HepG2 (cell line): Measurements from ENCODE around the gene CENPB. TPM values are rescaled to one million over a fixed set of nuclear protein-coding genes. Genes with fewer than 3 reads are reported as not detected.

Experiments used
- ADNP ChIP-seq: sonication (generic); formaldehyde crosslinking; IDR thresholded peaks from 2 replicates; pipeline ENCODE4 v1.4.0; 2020; ENCODE audit warnings: missing genetic modification reagents
- ATF7 ChIP-seq, 2 experiments: fragments of 450-650 bp in 1 of 2; sonication (generic) in 1 of 2; formaldehyde crosslinking in 1 of 2; IDR thresholded peaks; 2 replicates each; pipeline versions ENCODE4 v1.4.0 to v1.6.1; 2016 to 2020; ENCODE audit warnings: antibody characterized with exemption in 1 of 2, mild to moderate bottlenecking in 1 of 2, missing genetic modification reagents in 1 of 2
- HNF1A ChIP-seq, 2 experiments: sonication (generic) in 1 of 2; formaldehyde crosslinking in 1 of 2; IDR thresholded peaks; 2 replicates each; pipeline versions ENCODE4 v1.4.0 to v1.6.1; 2016 to 2020; ENCODE audit warnings: borderline replicate concordance in 1 of 2, low read depth in 1 of 2, mild to moderate bottlenecking in 1 of 2, missing genetic modification reagents in 1 of 2
- MED1 ChIP-seq: sonication (generic); formaldehyde crosslinking; IDR thresholded peaks from 2 replicates; pipeline ENCODE4 v1.4.0; 2020; ENCODE audit warnings: missing genetic modification reagents
- MIXL1 ChIP-seq: IDR thresholded peaks from 2 replicates; pipeline ENCODE4 v1.6.1; 2016
- MTERF4 ChIP-seq: sonication (generic); formaldehyde crosslinking; IDR thresholded peaks from 2 replicates; pipeline ENCODE4 v1.8.0; 2023; ENCODE audit warnings: mild to moderate bottlenecking, missing genetic modification reagents
- NR3C1 ChIP-seq: sonication (generic); formaldehyde crosslinking; IDR thresholded peaks from 2 replicates; pipeline ENCODE4 v1.4.0; 2020; ENCODE audit warnings: missing genetic modification reagents
- RFXAP ChIP-seq: sonication (generic); formaldehyde crosslinking; IDR thresholded peaks from 2 replicates; pipeline ENCODE4 v1.4.0; 2020; ENCODE audit warnings: missing genetic modification reagents, borderline replicate concordance
- ZNF121 ChIP-seq: sonication (generic); formaldehyde crosslinking; IDR thresholded peaks from 2 replicates; pipeline ENCODE4 v1.5.0; 2020; ENCODE audit warnings: mild to moderate bottlenecking, missing genetic modification reagents
- ZNF3 ChIP-seq: IDR thresholded peaks from 2 replicates; pipeline ENCODE4 v1.7.0; 2017; ENCODE audit warnings: inconsistent platforms
- ZNF382 ChIP-seq: sonication (generic); formaldehyde crosslinking; IDR thresholded peaks from 2 replicates; pipeline ENCODE4 v1.5.0; 2020; ENCODE audit warnings: missing genetic modification reagents, mild to moderate bottlenecking, borderline replicate concordance
- ZNF446 ChIP-seq: sonication (generic); formaldehyde crosslinking; IDR thresholded peaks from 2 replicates; pipeline ENCODE4 v1.5.0; 2020; ENCODE audit warnings: mild to moderate bottlenecking, missing genetic modification reagents
- ZNF557 ChIP-seq: sonication (generic); formaldehyde crosslinking; IDR thresholded peaks from 2 replicates; pipeline ENCODE4 v1.4.0; 2020; ENCODE audit warnings: missing genetic modification reagents
- ZNF567 ChIP-seq: sonication (generic); formaldehyde crosslinking; IDR thresholded peaks from 2 replicates; pipeline ENCODE4 v1.8.1; 2023; ENCODE audit warnings: mild to moderate bottlenecking, missing genetic modification reagents, borderline replicate concordance
- ZNF639 ChIP-seq: conservative IDR thresholded peaks from 2 replicates; pipeline ENCODE4 v1.6.1; 2018; ENCODE audit warnings: missing genetic modification reagents
- ZNF776 ChIP-seq: sonication (generic); formaldehyde crosslinking; IDR thresholded peaks from 2 replicates; pipeline ENCODE4 v1.4.0; 2020; ENCODE audit warnings: mild to moderate bottlenecking, missing genetic modification reagents
- polyA plus RNA-seq, 8 experiments: library from polyadenylated mRNA; depleted of rRNA in 3 of 8; stranded (reverse) in 7 of 8; unstranded in 1 of 8; fragments of >200 nt; fragmentation: Illumina TruSeq in 4 of 8; extraction: Trizol in 4 of 8; gene quantifications; 2 replicates each; pipeline versions ENCODE4 v1.2.1 to v1.2.3, GENCODE V29; 2011 to 2016; ENCODE audit warnings: low read depth in 4 of 8, missing spikeins in 1 of 8, mixed read lengths in 1 of 8; ENCODE audit not compliant: insufficient read depth in 1 of 8
- total RNA-seq, 5 experiments: library from RNA; depleted of rRNA; stranded (reverse); fragments of >200 nt; fragmentation: Illumina TruSeq; extraction: Trizol; gene quantifications; 2 replicates each; pipeline ENCODE4 v1.2.3, GENCODE V29; 2016; ENCODE audit warnings: low read depth in 1 of 5
- TF ChIP-seq, protein P1 (sequence below): sonication (generic); formaldehyde crosslinking; conservative IDR thresholded peaks from 2 replicates; pipeline ENCODE4 v1.4.0; 2020; ENCODE audit warnings: missing genetic modification reagents
- TF ChIP-seq, protein P2 (sequence below): sonication (generic); formaldehyde crosslinking; IDR thresholded peaks from 2 replicates; pipeline ENCODE4 v1.8.0; 2022; ENCODE audit warnings: mild to moderate bottlenecking, missing genetic modification reagents

Gene CENPB
- total and polyA plus RNA-seq, 2 of the 13 experiments (the other 11 are each of a cell fraction or from before 2014, with no cell fraction given): 10.4 to 54.5 TPM

DNA sequence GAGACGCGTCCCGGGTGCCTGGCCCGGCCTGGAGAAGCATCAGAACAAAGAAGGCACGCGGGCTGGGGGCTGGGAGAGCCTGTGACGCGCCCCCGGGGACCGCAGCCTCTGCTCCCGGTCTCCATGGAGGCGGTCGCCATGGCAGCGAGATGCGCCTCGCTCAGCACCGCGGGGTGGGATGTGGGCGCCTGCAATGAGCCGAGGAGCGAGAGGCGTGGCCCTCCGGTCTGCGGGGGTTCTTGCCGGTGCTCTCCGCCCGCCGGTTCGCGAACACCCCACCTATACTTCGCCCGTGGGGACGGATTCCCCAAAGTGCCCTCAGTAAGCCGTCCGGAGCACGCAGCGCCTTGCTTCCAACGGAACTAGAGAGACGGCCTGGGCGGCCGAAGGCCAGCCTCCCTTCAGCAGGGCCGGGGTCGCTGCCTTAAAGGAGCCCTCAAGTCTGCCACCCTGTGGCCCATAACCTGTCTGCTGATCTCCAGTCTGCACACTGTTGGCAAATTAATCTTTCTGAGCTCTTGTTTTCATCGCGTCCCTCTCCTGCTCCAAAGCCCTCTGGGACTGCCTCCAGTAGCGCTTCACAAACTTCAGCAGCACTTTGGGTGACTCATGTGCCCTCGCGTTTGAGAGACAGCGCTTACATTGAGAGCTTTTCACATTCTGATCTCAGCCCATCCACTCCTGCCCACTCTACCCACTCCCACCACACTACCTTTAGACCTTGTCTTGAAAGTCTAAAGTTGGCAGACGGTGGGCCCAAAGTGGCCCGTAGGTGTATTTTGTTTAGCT is 18.0 kb downstream of the CENPB start (continued):
- TF ChIP-seq MED1 (CRISPR knock-in tag) (0 out of 2 replicates have a peak, but pooled peaks have one; percentile 5), ZNF567 (CRISPR knock-in tag) (no peak), MIXL1 (CRISPR knock-in tag) (peak; percentile 24; the same call in 1 of the 2 replicates), ZNF446 (CRISPR knock-in tag) (no peak), ADNP (CRISPR knock-in tag) (peak; percentile 11; the same call in 1 of the 2 replicates), ZNF639 (CRISPR knock-in tag) (no peak; the same call in 1 of the 2 replicates), ZNF776 (CRISPR knock-in tag) (0 out of 2 replicates have a peak, but pooled peaks have one; percentile 20), ZNF557 (CRISPR knock-in tag) (no peak), HNF1A (IDR thresholded peaks at IDR 0.05; ENCODE audit: low read depth) (no peak), HNF1A (CRISPR knock-in tag; IDR thresholded peaks at IDR 0.05; ENCODE audit: borderline replicate concordance) (0 out of 2 replicates have a peak, but pooled peaks have one; percentile 28), RFXAP (CRISPR knock-in tag) (no peak), ATF7 (IDR thresholded peaks at IDR 0.05) (no peak), ATF7 (CRISPR knock-in tag; IDR thresholded peaks at IDR 0.05) (peak; percentile 34; the same call in 1 of the 2 replicates), ZNF382 (no peak), ZNF3 (CRISPR knock-in tag) (no peak), NR3C1 (CRISPR knock-in tag) (no peak), ZNF121 (CRISPR knock-in tag) (peak; percentile 22; the same call in 1 of the 2 replicates), MTERF4 (CRISPR knock-in tag) (no peak)
- TF ChIP-seq, protein P1, sequence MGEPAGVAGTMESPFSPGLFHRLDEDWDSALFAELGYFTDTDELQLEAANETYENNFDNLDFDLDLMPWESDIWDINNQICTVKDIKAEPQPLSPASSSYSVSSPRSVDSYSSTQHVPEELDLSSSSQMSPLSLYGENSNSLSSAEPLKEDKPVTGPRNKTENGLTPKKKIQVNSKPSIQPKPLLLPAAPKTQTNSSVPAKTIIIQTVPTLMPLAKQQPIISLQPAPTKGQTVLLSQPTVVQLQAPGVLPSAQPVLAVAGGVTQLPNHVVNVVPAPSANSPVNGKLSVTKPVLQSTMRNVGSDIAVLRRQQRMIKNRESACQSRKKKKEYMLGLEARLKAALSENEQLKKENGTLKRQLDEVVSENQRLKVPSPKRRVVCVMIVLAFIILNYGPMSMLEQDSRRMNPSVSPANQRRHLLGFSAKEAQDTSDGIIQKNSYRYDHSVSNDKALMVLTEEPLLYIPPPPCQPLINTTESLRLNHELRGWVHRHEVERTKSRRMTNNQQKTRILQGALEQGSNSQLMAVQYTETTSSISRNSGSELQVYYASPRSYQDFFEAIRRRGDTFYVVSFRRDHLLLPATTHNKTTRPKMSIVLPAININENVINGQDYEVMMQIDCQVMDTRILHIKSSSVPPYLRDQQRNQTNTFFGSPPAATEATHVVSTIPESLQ (CRISPR knock-in tag): no peak; the same call in 1 of the 2 replicates
- TF ChIP-seq, protein P2, sequence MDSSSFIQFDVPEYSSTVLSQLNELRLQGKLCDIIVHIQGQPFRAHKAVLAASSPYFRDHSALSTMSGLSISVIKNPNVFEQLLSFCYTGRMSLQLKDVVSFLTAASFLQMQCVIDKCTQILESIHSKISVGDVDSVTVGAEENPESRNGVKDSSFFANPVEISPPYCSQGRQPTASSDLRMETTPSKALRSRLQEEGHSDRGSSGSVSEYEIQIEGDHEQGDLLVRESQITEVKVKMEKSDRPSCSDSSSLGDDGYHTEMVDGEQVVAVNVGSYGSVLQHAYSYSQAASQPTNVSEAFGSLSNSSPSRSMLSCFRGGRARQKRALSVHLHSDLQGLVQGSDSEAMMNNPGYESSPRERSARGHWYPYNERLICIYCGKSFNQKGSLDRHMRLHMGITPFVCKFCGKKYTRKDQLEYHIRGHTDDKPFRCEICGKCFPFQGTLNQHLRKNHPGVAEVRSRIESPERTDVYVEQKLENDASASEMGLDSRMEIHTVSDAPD (CRISPR knock-in tag): no peak
